GM20431 (cell line): ENCODE results near the gene ADK.

ENCODE experiments used
- in situ Hi-C: fragments of 300-500 bp; cut with MseI, MboI; formaldehyde crosslinking; loops from one replicate; pipeline ENCODE4 v1.15.0; 2020; ENCODE audit warnings: low sequenced_read_pairs; ENCODE audit not compliant: unreplicated experiment

Gene ADK

DNA sequence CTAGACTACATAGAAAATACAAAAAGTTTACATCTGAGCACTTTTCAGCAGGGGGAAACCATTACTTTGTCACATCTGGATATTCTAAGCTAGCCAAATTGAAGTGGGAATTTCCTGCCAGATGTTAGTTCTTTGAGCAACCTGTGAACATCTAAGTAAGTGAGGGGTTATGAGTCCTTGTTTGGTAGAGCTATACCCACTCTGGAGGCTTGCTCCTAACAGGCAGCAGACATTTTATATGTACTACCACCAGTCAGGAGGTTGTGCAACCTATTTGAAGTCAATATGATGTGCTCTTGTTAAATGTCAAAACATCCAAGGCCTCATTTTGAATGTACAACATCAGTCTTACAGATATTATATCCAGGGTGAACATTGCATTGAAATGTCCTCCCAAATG lies 532.0 kb downstream of the ADK start:
- in situ Hi-C loops: no loop called here

DNA sequence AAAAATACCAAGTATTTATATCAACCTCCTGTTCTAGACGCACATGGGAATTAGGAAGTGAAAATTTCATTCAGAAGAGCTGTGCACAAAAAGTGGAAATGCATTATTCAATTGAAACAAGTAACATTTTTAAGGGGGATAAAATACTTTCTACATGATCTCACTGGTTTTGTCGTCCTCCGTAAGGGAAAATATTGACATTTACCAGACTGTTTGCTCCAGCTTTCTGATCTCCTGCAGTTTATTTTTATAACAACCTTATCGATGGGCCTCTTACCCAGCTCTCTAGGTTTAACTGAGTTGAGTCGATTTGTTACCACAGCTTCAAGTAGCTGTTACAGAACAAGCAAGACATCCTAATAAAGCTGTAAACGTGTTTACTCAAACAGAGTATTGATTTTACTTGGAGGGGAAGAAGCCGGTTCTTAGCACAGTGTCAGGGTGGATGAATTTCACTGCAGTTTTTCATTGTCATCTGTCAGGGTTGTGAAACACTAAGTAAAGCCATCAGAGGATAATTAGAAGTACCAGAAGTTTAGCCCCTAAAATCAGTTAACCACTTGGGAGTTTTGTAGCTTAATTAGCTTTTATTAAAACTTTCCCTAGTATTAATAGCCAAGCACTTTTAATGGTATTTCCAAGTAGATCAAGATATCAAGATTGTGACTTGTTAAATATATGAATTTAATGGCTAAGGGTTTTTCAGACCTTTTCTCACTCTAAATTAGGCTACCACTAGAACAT lies 532.8 kb downstream of the ADK start:
- in situ Hi-C loops: no loop called here

DNA sequence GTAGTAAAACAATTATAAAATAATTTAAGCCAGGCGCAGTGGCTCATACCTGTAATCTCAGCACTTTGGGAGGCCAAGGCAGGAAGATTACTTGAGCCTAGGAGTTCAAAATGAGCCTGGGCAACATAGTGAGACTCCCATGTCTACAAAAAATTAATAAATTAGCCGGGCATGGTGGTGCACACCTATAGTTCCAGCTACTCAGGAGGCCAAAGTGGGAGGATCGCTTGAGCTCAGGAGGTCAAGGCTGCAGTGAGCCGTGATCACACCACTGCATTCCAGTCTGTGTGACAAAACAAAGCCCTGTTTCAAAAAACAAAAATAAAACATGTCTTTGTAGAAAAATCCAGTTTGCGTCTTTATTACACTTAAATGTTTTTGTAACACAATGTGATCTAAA lies 533.4 kb downstream of the ADK start:
- in situ Hi-C loops: no loop called here

DNA sequence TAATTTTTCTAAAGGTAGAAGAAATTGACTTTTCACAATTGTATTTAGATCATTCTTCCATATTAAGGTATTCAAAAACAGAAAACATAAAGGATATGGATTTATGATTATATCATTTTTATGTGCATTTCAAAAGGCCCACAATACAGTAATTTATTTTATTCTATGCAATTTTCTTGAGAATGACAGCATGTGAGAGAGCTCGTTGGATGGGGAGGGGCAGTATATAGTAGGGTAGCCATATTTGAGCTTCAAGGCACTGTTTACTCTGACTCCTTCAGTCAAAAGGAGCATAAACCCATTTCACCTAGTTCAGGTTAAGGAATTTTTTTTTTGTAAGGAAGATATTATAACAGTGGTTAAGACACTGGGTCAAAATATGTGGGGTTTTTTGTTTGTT lies 534.5 kb downstream of the ADK start:
- in situ Hi-C loops: no loop called here

DNA sequence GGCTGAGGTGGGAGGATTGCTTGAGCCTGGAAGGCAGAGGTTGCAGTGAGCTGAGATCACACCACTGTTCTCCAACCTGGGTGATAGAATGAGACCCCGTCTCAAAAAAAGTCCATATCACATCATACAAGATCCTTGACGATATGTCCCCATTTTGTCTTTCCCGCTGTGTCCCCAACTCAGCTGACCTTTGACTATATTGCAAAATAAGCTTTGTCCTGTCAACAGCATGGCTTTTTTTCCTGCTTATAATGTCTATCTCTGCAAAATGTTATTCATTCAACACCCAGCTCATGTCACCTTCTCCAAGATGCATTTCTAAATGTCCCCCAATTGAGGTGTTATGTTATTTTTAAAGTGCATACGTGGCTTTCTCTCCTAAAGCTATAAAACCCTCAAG lies 539.4 kb downstream of the ADK start:
- in situ Hi-C loops: no loop called here

DNA sequence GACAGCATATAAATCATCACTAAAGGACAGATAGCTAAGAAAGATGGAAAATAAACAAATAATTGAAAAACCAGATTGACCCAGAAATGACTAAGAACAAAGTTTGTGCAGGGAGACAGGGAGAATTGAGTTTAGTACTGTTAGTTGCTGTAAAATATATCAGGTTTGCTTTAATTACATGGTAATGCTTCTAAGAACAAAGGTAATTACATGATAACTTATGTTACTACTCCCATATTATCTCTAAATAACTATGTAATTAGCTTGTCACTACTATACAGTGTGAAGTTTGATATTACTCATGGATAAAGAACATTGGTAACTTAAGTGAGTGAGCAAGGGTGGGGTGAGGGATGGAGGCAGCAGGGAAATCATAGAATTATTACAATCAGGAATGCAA lies 540.1 kb downstream of the ADK start:
- in situ Hi-C loops: no loop called here

DNA sequence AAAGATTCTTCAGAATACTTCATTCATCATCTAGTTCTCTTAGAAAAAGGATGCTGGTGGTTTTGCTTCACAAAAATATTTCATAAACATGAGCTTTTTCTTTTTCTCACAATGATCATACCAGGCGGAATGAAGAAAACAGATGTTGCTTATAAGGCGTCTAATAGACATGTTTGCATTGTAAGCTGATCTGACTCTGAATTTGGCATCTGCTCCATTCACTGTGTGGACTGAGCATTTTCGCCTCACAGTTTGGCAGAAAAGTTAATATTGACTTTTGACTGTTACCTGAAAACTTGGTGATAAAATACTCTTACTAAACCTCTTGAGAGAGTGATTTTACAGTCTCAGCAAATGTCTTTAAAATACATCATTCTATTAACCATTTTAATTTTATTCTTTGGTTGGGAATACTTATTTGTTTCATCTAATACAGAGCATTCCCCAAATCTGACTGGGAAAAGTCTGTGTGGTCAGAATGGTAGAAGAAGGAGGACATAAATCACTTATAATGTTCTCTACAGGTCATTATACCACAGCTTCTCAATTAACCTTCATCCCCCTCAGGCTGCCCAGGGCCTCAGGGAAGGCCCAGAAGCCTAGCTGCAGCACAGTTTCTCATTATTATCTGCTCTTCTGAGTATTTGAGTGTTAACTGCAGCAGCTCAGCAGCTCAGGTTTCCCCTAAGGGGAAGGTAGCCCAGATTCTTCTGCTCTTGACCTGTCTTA lies 553.8 kb downstream of the ADK start:
- in situ Hi-C loops: no loop called here

DNA sequence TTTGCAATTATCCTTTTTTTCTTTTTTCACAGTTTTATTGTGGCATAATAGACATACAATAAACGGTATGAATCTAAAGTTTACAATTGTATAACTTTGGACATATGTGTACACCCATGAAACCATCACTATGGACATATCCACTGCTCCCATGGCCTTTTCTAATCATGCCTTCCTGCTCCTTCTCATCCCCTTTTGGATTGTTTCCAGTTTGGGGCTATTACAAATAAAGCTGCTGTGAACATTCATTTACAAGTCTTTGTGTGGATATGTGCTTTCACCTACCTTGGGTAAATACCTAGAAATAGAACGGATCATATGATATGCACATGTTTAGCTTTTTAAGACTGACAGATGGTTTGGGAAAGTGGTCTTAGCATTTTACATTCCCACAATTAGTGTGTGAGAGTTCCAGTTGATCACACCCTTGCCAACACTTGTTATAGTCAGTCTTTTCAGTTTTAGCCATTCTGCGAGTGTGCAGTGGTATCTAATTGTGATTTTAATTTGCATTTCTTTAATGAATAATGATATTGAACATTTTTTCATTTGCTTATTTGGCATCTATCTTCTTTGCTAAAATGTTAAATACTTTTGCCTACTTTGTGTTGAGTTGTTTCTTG lies 554.4 kb downstream of the ADK start:
- in situ Hi-C loops: no loop called here

DNA sequence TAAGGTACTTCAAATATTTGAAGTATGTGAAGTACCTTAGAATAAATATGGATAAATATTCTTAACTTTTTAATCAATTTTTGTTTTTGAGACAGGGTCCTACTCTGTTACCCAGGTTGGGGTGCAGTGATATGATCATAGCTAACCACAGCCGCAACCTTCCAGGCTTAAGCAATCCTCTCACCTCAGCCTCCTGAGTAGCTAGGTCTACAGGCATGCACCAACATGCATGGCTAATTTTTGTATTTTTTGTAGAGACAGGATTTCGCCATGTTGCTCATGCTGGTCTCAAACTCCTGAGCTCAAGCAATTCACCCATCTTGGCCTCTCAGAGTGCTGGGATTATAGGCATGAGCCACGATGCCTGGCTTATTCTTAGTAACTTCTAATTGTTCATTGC lies 555.9 kb downstream of the ADK start:
- in situ Hi-C loops: no loop called here

DNA sequence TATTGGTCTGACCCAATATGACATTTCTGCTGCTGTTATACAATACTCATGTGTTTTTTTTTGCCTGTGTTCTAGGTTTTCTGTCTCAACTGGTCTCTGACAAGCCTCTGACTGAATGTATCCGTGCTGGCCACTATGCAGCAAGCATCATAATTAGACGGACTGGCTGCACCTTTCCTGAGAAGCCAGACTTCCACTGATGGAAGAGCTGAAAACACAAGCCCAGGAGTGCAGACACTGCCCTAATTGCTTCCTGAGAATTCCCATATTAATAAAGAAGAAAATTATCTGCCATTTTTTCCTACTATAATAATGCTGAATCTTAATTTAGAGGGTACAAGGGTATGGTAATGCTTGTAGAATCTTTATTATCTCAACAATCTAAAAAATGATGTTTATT lies 557.2 kb downstream of the ADK start:
- in situ Hi-C loops: no loop called here

DNA sequence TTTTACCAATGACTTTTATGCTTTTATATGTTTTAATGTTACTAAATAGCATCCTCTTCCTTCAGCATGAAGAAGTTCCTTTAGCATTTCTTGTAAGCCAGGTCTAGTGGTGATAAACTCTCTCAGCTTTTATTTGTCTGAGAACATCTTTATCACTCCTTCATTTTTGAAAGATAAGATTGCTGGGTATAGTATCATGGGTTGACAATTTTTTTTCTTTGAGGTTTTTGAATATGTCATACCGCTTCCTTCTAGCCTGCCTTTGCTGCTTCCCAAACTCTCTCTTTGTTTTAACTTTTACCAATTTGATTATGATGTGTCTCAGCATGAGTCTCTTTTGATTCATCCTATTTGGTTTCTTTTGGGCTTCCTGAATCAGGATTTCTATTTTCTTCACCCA lies 567.2 kb downstream of the ADK start:
- in situ Hi-C loops: no loop called here

DNA sequence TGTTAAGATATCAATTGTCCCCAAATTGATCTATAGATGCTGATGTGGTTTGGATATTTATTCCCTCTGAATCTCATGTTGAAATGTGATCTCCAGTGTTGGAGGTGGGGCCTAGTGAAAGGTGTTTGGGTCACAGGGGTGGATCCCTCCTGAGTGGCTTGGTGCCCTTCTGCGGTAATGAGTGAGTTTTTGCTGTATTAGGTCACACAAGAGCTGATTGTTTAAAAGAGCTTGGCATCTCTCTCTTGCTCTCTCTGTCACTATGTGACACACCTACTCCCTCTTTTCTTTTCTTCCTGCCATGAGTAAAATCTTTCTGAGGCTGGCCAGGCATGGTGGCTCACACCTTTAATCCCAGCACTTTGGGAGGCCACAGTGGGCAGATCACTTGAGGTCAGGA lies 577.2 kb downstream of the ADK start:
- in situ Hi-C loops: loop anchor here (25.0 kb wide), 1 partner anchor 466 kb away; no protein-coding TSS in a partner anchor

DNA sequence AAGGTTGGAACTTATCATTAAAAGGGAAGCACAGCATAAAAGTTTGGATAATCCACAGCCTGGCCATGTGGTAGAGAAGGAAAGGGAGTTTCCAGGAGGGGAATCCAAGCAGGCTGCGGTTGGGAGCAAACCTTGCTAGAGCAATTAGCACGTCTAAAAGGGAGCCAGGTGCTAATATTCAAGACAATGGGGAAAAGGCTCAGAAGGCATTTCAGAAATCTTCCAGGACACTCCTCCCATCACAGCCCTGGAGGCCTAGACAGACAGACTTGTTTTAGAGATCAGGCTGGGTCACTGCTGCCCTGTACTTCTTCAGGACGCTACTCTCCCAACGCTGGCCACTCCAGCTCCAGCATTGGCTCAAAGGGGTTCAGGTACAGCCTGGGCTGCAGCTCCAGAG lies 579.2 kb downstream of the ADK start:
- in situ Hi-C loops: loop anchor here (25.0 kb wide), 1 partner anchor 468 kb away; no protein-coding TSS in a partner anchor

DNA sequence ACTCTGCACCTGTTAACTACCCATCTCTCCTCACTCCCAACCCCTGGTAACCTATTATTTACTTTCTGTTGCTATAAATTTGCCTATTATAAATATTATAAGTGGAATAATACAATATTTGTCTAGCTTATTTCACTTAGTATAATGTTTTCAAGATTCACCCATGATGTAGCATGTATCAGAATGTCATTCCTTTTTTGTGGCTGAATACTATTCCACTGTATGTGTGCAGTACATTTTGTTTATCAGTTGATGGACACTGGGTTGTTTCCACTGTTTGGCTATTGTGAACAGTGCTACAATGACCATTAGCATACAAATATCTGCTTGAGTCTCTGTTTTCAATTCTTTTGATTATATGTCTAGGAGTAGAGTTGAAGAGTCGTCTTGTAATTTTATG lies 582.6 kb downstream of the ADK start:
- in situ Hi-C loops: loop anchor here (25.0 kb wide), 1 partner anchor 471 kb away; no protein-coding TSS in a partner anchor

DNA sequence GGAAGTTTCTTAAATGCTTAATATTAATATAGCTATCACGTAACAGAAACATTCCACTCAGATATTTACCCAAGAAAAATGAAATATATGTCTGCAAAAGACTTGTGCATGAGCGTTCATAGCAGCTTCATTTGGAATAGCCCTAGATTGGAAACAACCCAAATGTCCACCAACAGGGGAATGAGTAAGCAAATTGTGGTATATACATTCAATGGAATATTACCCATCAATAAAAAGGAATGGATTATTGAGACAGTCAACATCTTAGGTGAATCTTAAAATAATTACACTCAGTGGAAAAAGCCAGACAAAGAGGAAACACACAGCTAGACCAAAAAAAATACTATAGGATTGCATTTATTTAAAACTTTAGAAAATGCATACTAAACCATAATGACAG lies 585.0 kb downstream of the ADK start:
- in situ Hi-C loops: loop anchor here (25.0 kb wide), 1 partner anchor 474 kb away; no protein-coding TSS in a partner anchor

DNA sequence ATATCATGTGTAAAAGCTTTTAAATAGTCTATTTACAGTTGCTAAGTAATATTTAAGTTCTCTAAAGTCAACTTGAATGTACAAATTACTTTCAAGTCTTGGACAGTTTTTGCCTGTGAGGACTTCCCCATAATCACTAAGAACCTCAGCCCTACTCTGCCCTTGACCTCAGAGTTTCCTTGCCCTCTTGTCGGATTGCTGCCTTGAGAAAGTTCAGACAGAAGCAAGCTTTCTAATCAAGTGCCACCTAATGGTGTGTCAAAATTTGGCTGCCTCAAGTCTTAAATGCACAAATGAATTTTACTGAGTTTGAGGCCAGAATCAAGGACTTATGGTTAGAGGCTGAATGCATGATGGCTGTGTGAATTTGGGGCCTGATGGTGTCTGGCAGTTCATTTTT lies 587.0 kb downstream of the ADK start:
- in situ Hi-C loops: loop anchor here (25.0 kb wide), 1 partner anchor 476 kb away; no protein-coding TSS in a partner anchor

DNA sequence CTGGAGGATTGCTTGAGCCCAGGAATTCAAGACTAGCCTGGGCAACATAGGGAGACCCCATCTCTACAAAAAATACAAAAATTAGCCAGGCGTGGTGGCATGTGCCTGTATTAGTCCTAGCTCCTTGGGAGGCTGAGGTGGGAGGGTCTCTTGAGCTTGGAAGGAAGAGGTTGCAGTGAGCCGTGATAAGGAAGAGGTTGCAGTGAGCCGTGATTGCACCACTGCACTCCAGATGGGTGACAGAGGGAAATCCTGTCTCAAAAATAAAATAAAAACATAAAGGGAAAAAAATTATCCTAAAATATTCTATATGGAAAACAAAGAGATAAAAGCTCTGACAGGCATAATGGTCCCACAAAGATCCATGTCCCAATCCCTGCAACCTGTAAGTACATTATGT lies 587.5 kb downstream of the ADK start:
- in situ Hi-C loops: loop anchor here (25.0 kb wide), 1 partner anchor 476 kb away; no protein-coding TSS in a partner anchor

DNA sequence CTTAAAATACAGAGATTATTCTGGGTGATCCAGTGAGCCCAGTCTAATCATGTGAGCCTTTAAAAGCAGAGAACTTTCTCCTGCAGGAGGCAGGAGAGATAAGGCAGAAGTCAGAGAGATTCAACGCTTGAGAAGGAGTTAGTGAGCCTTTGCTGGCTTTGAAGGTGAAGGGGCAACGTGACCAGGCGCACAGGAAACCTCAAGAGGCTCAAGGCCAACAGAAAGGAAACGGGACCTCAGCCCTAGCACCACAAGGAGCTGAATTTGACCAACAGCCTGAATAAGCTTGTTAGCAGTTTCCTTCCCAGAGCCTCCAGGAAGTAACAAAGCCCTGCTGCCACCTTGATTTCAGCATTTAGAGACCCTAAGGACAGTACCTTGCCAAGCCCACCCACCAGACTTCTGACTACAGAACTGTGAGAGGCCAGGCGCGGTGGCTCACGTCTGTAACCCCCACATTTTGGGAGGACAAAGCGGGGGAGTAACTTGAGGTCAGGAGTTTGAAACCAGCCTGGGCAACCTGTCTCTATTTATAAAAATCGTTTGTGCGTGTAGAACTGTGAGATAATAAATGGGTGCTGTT lies 588.1 kb downstream of the ADK start:
- in situ Hi-C loops: loop anchor here (25.0 kb wide), 1 partner anchor 477 kb away; no protein-coding TSS in a partner anchor

DNA sequence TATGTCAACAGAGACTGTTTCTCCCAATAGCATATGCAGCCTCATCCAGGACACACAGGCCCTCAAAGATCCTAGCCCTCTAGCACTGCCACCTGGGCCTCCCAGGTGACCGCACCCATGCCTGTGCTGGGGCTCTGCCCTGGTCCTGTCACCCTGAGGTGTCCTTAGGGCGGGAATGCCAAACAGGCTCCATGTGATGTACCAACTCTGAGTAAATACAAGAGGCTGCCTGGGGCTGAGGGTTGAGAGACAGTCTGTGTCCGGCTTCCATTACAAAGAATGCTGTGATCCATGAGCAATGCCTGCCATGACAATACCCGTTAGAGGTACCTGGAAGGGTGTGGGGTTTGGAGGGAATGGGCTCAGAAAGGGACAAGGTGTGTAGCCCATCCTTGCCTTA lies 592.4 kb downstream of the ADK start:
- in situ Hi-C loops: loop anchor here (25.0 kb wide), 1 partner anchor 481 kb away; no protein-coding TSS in a partner anchor

DNA sequence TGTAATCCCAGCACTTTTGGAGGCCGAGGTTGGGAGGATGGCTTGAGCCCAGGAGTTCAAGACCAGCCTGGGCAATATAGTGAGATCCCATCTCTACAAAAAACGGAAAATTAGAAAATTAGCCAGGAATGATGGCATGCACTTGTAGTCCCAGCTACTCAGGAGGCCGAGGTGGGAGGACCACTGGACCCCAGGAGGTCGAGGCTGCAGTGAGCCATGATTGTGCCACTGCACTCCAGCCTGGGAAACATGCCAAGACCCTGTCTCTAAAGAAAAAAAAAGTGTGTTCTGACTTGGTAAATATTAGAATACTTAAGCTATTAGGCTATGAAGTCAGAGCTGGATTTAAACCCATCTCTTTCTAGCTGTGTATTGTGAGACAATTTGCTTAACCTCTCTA lies 594.4 kb downstream of the ADK start:
- in situ Hi-C loops: loop anchor here (25.0 kb wide), 1 partner anchor 483 kb away; no protein-coding TSS in a partner anchor
